Upper lobe of left lung (tissue), 6 donors: ENCODE measurements around the gene NPAS1. TPM values are rescaled to one million over a fixed set of nuclear protein-coding genes. Genes with fewer than 3 reads are reported as not detected.

Experiments
- ATAC-seq, 2 donors: fragments of 200-7000 bp; cut with Tn5 transposase; one replicate each; pipeline ENCODE4 v1.9.1; 2022; ENCODE audit warnings: mild to moderate bottlenecking in 2 of 2, moderate library complexity in 2 of 2; ENCODE audit not compliant: low FRiP score in 2 of 2
- DNase-seq, 2 donors: peaks; one replicate each; pipeline ENCODE4 v3.0.0-alpha.2; 2019 to 2020
- H3K27ac ChIP-seq, 4 donors: fragments of 200-600 bp; sonication (generic); one replicate each; pipeline ENCODE4 v1.5.1; 2016 to 2019
- H3K27me3 ChIP-seq, 4 donors: fragments of 200-600 bp; sonication (generic); one replicate each; pipeline ENCODE4 v1.5.1; 2017 to 2019
- H3K36me3 ChIP-seq, 4 donors: fragments of 200-600 bp; sonication (generic); one replicate each; pipeline ENCODE4 v1.5.1; 2016 to 2019
- H3K4me1 ChIP-seq, 4 donors: fragments of 200-600 bp; sonication (generic); one replicate each; pipeline ENCODE4 v1.5.1; 2018 to 2019
- H3K4me3 ChIP-seq, 4 donors: fragments of 200-600 bp; sonication (generic); one replicate each; pipeline ENCODE4 v1.5.1; 2017 to 2019; ENCODE audit warnings: mild to moderate bottlenecking in 2 of 4, moderate library complexity in 1 of 4
- H3K9me3 ChIP-seq, 4 donors: fragments of 200-600 bp; sonication (generic); one replicate each; pipeline ENCODE4 v1.5.1; 2018 to 2019
- EP300 ChIP-seq, 4 donors: sonication (generic); formaldehyde crosslinking; IDR thresholded peaks; one replicate each; pipeline ENCODE4 v1.5.1; 2017; ENCODE audit warnings: antibody characterized with exemption in 4 of 4, control low read depth in 2 of 4
- POLR2A ChIP-seq, 4 donors: fragments of 450-650 bp; IDR thresholded peaks; one replicate each; pipeline ENCODE4 v1.5.1; 2016 to 2017; ENCODE audit warnings: antibody characterized with exemption in 4 of 4, mild to moderate bottlenecking in 2 of 4
- POLR2AphosphoS5 ChIP-seq, 2 donors: sonication (generic); formaldehyde crosslinking; IDR thresholded peaks; one replicate each; pipeline ENCODE4 v1.5.1; 2017; ENCODE audit warnings: antibody characterized with exemption in 2 of 2
- WGBS, 2 donors: methylation state at CpG; one replicate each; pipeline ENCODE4 v1.1.5; 2017 to 2018; 5-methylcytosine and 5-hydroxymethylcytosine counted together
- total RNA-seq, 6 donors: library from RNA; depleted of rRNA in 4 of 6; stranded (reverse); fragments of >200 nt in 4 of 6; gene quantifications; one replicate each; pipeline versions ENCODE4 v1.1.0 to v1.2.1, GENCODE V29; 2016 to 2021
- TF ChIP-seq, protein P1 (sequence below), 6 experiments: fragments of 450-650 bp in 4 of 6; fragments of 200-600 bp in 2 of 6; sonication (generic) in 2 of 6; IDR thresholded peaks; one replicate each; pipeline ENCODE4 v1.5.1; 2016 to 2019; ENCODE audit warnings: antibody characterized with exemption in 6 of 6
- donor health status: DM: no; HTN: no; CAD: no; lungs with moderate emphysema.
- donor health status: DM: no; HTN: yes; CAD: no; lungs with severe emphysema.

The NPAS1 gene
- total RNA-seq, 6 donors from 2014 or later, result 0.30 to 13.6 (median 1.1) TPM; not detected in 1

DNA sequence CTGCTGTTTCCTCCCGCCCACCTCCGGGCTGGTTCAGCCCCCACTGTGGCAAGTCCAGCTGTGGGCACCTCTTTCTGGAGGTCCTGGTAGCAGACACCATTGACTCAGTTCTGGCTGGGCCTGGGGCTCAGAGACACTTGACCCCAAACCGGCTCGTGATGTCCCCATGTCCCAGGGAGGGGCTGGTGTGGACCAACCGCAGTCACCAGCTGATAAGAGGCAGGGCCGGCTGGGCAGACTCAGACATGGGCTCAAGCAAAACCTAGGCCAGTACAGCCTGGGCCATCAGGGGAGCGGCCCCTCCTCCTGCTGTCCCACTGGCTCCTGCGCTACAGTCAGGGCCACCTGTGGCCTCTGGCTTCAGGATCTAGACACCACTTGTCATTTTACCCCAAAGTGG, 48.6 kb downstream of the NPAS1 start:
- no peaks in the 10 kb centered on the region for H3K9me3 ChIP-seq
- WGBS, 2 donors, result 79 to 94% methylated on average over 6 to 7 of the region's 8 CpGs
- no peak overlapping the region for H3K4me3 ChIP-seq
- H3K27me3 ChIP-seq, result no peaks in the 10 kb centered on the region
- no peaks in the 10 kb centered on the region for H3K4me1 ChIP-seq
- H3K27ac ChIP-seq, result no peak overlapping the region
- no peak for DNase-seq
- H3K36me3 ChIP-seq, result peaks cover 23 to 95% (median 84%) of the 10 kb centered on the region in 4 donors
- no peak for TF ChIP-seq POLR2AphosphoS5 (IDR thresholded peaks at IDR 0.05)
- no peak for TF ChIP-seq EP300 (IDR thresholded peaks at IDR 0.05)
- TF ChIP-seq, protein P1, sequence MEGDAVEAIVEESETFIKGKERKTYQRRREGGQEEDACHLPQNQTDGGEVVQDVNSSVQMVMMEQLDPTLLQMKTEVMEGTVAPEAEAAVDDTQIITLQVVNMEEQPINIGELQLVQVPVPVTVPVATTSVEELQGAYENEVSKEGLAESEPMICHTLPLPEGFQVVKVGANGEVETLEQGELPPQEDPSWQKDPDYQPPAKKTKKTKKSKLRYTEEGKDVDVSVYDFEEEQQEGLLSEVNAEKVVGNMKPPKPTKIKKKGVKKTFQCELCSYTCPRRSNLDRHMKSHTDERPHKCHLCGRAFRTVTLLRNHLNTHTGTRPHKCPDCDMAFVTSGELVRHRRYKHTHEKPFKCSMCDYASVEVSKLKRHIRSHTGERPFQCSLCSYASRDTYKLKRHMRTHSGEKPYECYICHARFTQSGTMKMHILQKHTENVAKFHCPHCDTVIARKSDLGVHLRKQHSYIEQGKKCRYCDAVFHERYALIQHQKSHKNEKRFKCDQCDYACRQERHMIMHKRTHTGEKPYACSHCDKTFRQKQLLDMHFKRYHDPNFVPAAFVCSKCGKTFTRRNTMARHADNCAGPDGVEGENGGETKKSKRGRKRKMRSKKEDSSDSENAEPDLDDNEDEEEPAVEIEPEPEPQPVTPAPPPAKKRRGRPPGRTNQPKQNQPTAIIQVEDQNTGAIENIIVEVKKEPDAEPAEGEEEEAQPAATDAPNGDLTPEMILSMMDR (IDR thresholded peaks at IDR 0.05), result no peak
- no peak for TF ChIP-seq POLR2A (IDR thresholded peaks at IDR 0.05)
- ATAC-seq, result no peak

DNA sequence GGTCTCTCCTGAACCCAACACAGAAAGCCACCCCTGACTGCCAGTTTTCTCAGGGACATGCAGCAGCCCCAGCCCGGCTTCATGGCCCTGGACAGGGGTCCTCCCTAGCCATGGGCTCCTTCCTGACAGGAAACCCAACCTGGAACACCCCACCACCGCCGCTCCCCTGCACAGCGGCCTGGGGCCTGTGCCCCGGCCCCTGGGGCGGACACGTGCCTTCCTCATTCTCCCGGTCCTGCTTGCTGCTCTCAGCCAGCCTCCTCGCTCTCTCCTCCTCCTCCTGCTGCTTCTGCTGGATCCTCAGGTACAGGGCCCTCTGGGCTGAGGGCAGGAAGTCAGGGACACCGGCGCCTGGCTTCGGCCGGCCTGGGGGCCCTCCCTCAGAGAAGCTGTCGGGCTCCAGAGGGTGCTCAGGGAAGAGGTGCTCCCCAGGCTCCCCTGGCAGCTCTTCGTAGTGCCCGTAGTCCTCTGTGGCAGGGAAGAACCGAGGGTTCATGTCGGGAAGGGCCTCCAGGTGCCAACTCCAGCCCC, 49.3 kb downstream of the NPAS1 start:
- Histone ChIP-seq H3K4me3 (no peak overlapping the region), H3K27ac (no peak overlapping the region), H3K4me1 (no peaks in the 10 kb centered on the region), H3K27me3 (no peaks in the 10 kb centered on the region), H3K9me3 (no peaks in the 10 kb centered on the region), H3K36me3 (peaks cover 23 to 100% (median 86%) of the 10 kb centered on the region in 4 donors)
- DNase-seq, result no peak
- ATAC-seq, result no peak
- WGBS, 2 donors, result 95 to 99% methylated on average over 12 of the region's 18 CpGs
- no peak for TF ChIP-seq POLR2AphosphoS5 (IDR thresholded peaks at IDR 0.05)
- TF ChIP-seq EP300 (IDR thresholded peaks at IDR 0.05), result no peak
- no peak for TF ChIP-seq POLR2A (IDR thresholded peaks at IDR 0.05)
- TF ChIP-seq, protein P1 (IDR thresholded peaks at IDR 0.05), result no peak

DNA sequence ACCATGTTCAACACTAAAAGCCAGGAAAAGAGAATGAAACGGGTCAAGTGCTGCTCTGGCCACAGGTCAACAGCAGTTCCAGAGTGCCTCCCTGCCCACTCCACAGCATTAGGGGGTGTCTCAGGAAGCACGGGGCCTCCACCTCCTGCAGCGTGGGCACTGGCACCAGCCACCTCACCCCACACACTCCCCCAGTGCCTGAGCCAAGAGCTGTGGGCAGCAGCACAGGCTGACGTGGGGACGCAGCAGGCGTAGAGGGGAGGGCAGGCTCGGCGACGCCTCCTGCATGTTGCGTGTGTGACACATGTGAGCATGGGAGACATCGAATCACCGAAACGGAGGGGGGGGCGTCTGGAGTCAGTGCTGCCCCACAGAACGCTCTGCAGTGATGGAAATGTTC, 50.2 kb downstream of the NPAS1 start:
- whole genome bisulfite sequencing, 2 donors, result 92 to 93% methylated on average over 9 to 15 of the region's 15 CpGs
- ATAC-seq, result no peak
- H3K27me3 ChIP-seq, result no peaks in the 10 kb centered on the region
- TF ChIP-seq EP300 (IDR thresholded peaks at IDR 0.05), result no peak
- no peak for TF ChIP-seq POLR2AphosphoS5 (IDR thresholded peaks at IDR 0.05)
- TF ChIP-seq POLR2A (IDR thresholded peaks at IDR 0.05), result no peak
- TF ChIP-seq, protein P1 (IDR thresholded peaks at IDR 0.05), result no peak
- peaks cover 0 to 5% (median 2%) of the 10 kb centered on the region in 4 donors for H3K4me1 ChIP-seq
- no peak overlapping the region for H3K27ac ChIP-seq
- DNase-seq, result no peak
- H3K9me3 ChIP-seq, result no peaks in the 10 kb centered on the region
- H3K4me3 ChIP-seq, result no peak overlapping the region
- peaks cover 23 to 99% (median 90%) of the 10 kb centered on the region in 4 donors for H3K36me3 ChIP-seq

DNA sequence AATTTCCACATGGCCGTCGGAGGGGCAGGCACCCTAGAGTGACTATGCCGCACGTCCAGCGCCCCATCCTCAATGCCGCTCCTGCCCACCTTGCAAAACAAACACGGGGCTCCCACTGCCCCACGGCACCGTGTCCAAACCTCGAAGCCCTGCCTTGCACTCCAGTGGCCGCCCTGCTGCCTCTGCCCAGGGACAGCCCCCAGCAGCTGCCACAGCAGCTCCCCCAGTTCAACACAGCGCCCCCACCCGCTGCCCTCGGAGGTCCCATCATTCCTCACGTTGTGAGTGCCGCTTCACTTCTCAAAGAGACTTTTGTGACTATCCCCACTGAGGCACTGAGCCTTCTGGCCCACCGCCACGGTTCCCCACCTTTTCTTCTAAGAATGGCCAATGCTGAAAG, 51.1 kb downstream of the NPAS1 start:
- 90 to 94% methylated on average over 14 to 18 of the region's 18 CpGs for WGBS, 2 donors
- TF ChIP-seq POLR2AphosphoS5 (IDR thresholded peaks at IDR 0.05) (no peak), POLR2A (IDR thresholded peaks at IDR 0.05) (no peak), EP300 (IDR thresholded peaks at IDR 0.05) (no peak)
- TF ChIP-seq, protein P1 (IDR thresholded peaks at IDR 0.05), result no peak
- DNase-seq (no peak), ATAC-seq (no peak)
- no peaks in the 10 kb centered on the region for H3K27me3 ChIP-seq
- H3K4me3 ChIP-seq, result no peak overlapping the region
- no peaks in the 10 kb centered on the region for H3K9me3 ChIP-seq
- H3K4me1 ChIP-seq, result peaks cover 0 to 12% (median 6%) of the 10 kb centered on the region in 4 donors
- H3K27ac ChIP-seq, result no peak overlapping the region
- peaks cover 23 to 99% (median 88%) of the 10 kb centered on the region in 4 donors for H3K36me3 ChIP-seq

DNA sequence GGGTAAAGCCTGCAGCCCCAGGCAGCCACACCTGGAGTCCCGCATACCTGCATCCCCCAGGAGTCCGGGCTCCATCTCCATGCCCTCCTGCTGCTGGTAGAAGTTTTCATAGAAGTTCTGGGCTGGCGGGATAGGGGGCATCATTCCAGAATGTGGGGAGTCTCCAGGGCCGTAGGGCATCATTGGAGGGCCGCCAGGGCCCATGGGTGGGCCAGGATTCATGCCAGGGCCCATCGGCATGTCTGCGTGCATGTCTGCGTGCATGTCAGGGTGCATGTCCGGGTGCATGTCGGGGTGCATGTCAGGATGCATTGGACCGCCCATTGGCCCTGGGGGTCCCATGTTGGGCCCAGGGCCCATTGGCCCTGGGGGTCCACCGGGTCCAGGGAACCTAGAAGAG, 52.1 kb downstream of the NPAS1 start:
- Histone ChIP-seq H3K9me3 (no peaks in the 10 kb centered on the region), H3K36me3 (peaks cover 16 to 99% (median 83%) of the 10 kb centered on the region in 4 donors), H3K4me3 (no peak overlapping the region), H3K4me1 (peaks cover 0 to 17% (median 6%) of the 10 kb centered on the region in 4 donors), H3K27ac (no peak overlapping the region), H3K27me3 (no peaks in the 10 kb centered on the region)
- DNase-seq (no peak), ATAC-seq (no peak)
- WGBS, 2 donors, result 91 to 92% methylated on average over 10 to 12 of the region's 12 CpGs
- TF ChIP-seq, protein P1 (IDR thresholded peaks at IDR 0.05), result no peak
- no peak for TF ChIP-seq EP300 (IDR thresholded peaks at IDR 0.05)
- TF ChIP-seq POLR2A (IDR thresholded peaks at IDR 0.05), result no peak
- no peak for TF ChIP-seq POLR2AphosphoS5 (IDR thresholded peaks at IDR 0.05)
